Muscle layer of duodenum (tissue), 2 donors: ENCODE data around the gene EID3.

Experiments
- H3K27ac ChIP-seq: one replicate; pipeline ENCODE4 v1.7.0; 2013; ENCODE audit warnings: mild to moderate bottlenecking, low read length
- H3K27me3 ChIP-seq: one replicate; pipeline ENCODE4 v1.7.0; 2013; ENCODE audit warnings: low read depth, mild to moderate bottlenecking, control low read depth, low read length
- H3K36me3 ChIP-seq, 2 donors: one replicate each; pipeline ENCODE4 v1.7.0; 2013; ENCODE audit warnings: low read length in 2 of 2, control low read depth in 1 of 2, mild to moderate bottlenecking in 1 of 2; ENCODE audit not compliant: insufficient read depth in 2 of 2, control insufficient read depth in 1 of 2
- H3K4me1 ChIP-seq, 2 donors: one replicate each; pipeline ENCODE4 v1.7.0; 2013; ENCODE audit warnings: low read length in 2 of 2, mild to moderate bottlenecking in 2 of 2, control low read depth in 1 of 2, moderate library complexity in 1 of 2; ENCODE audit not compliant: insufficient read depth in 2 of 2, control insufficient read depth in 1 of 2
- H3K4me3 ChIP-seq, 2 donors: one replicate each; pipeline ENCODE4 v1.7.0; 2013; ENCODE audit warnings: low read length in 2 of 2, low read depth in 1 of 2, mild to moderate bottlenecking in 1 of 2
- H3K9me3 ChIP-seq, 2 donors: one replicate each; pipeline ENCODE4 v1.7.0; 2013; ENCODE audit warnings: low read length in 2 of 2, control low read depth in 1 of 2, mild to moderate bottlenecking in 1 of 2; ENCODE audit not compliant: control insufficient read depth in 1 of 2
- donor health status: healthy.

Gene EID3

DNA sequence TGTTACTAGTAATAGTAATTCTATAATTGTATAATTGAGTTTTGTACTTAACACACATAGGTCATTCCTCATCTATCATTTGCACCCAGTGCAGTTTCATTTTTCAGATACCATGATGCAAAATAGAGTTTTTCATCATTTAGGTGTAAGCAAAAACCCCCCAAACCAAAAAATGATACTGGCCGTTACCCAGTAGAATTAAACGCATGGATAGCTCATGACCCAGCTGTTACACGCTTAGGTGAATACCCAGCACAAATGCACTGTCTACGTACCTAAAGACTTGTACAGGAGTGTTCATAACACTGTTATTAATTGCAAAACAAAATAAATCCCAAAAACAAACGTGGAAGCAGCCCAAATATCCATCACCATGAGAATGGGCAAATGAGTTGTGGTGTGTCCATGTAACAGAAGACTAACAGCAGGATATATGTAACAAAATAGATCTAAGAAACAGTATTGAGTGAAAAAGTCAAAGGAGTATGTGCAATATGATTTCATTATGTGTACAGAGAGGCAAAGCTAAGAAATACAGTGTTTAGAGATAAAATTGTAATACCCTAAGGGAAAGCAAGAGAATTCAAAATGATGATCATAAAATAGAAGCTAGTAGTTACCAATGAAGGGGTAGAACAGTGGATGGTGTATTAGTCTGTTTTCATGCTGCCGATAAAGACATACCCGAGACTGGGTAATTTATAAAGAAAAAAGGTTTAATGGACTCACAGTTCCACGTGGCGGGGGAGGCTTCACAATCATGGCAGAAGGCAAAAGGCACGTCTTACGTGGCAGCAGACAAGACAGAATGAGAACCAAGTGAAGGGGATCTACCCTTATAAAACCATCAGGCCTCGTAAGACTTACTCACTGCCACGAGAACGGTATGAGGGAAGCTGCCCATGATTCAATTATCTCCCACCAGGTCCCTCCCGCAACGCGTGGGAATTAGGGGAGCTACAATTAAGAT is 49.8 kb downstream of the EID3 start:
- Histone ChIP-seq H3K27ac (no peak overlapping the region), H3K27me3 (no peaks in the 10 kb centered on the region), H3K4me1 (no peaks in the 10 kb centered on the region), H3K4me3 (no peak overlapping the region), H3K36me3 (peaks cover 20 to 22% of the 10 kb centered on the region in 2 donors), H3K9me3 (no peaks in the 10 kb centered on the region)

DNA sequence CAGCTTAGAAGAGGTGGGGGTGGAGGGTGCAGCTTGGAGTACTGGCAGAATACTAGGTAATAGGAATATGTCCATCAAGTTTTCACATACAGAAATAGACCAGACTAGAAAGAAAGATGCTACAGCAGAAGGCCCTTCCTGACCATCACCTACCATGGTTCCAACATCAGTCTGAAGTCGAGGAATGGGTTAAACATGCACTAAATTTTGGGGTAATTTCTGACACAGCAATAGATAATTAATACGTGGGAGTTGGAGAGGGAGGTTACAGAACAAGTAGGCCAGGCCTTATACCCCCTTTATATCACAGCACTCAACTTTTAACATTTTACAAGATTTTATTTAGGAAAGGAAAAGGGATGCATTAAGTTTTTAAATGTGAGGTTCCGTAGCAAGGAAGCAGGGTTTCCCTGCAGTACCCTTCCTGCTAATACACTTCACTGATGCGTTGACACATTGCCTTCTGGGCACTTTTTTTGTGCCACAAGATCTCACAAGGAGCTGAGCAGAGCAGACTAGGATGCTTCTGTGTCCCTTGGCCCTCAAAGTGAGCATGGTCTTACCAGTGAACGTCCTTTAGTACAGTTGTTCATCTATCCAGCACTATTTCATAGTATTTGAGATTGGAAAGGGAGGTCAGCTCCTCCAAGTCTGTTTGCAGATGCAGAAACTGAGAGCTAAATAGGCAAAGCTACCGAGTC is 50.8 kb downstream of the EID3 start:
- Histone ChIP-seq H3K4me1 (no peaks in the 10 kb centered on the region), H3K27ac (no peak overlapping the region), H3K4me3 (no peak overlapping the region), H3K36me3 (peaks cover 11 to 12% of the 10 kb centered on the region in 2 donors), H3K27me3 (no peaks in the 10 kb centered on the region), H3K9me3 (no peaks in the 10 kb centered on the region)
